KMS-11 (cell line): Measurements from ENCODE around the gene DPPA4.
"Not testable (repeated sequence)": the region's sequence is repeated elsewhere in the genome, so short reads cannot be mapped to it uniquely, and the experiment has no call there.

ENCODE experiments used
- H2AFZ ChIP-seq: fragments of 200-600 bp; sonication (generic); 2 replicates; pipeline ENCODE4 v1.6.1; 2016; ENCODE audit warnings: antibody characterized with exemption, mixed run types, low read depth
- H3K27ac ChIP-seq: fragments of 200-600 bp; sonication (generic); 2 replicates; pipeline ENCODE4 v1.6.1; 2016; ENCODE audit warnings: mild to moderate bottlenecking, mixed run types
- H3K27me3 ChIP-seq: fragments of 200-600 bp; sonication (generic); 2 replicates; pipeline ENCODE4 v1.6.1; 2017; ENCODE audit warnings: mild to moderate bottlenecking, low read depth, mixed run types, moderate library complexity; ENCODE audit not compliant: insufficient read depth
- H3K36me3 ChIP-seq: fragments of 200-600 bp; sonication (generic); 2 replicates; pipeline ENCODE4 v1.6.1; 2017; ENCODE audit warnings: mild to moderate bottlenecking, mixed run types; ENCODE audit not compliant: insufficient read depth
- H3K4me1 ChIP-seq: fragments of 200-600 bp; sonication (generic); 2 replicates; pipeline ENCODE4 v1.6.1; 2016; ENCODE audit warnings: mild to moderate bottlenecking, low read depth, mixed run types; ENCODE audit not compliant: poor library complexity, severe bottlenecking
- H3K4me2 ChIP-seq: fragments of 200-600 bp; sonication (generic); 2 replicates; pipeline ENCODE4 v1.7.0; 2016; ENCODE audit warnings: mild to moderate bottlenecking, mixed run types
- H3K4me3 ChIP-seq: fragments of 200-600 bp; sonication (generic); IDR thresholded peaks from 2 replicates; pipeline ENCODE4 v1.6.1; 2017; ENCODE audit warnings: low read depth, low read length, mixed read lengths; ENCODE audit not compliant: insufficient read depth
- H3K79me2 ChIP-seq: fragments of 200-600 bp; sonication (generic); 2 replicates; pipeline ENCODE4 v1.6.1; 2016; ENCODE audit warnings: low read depth, mixed run types; ENCODE audit not compliant: insufficient read depth
- H3K9ac ChIP-seq: fragments of 200-600 bp; sonication (generic); 2 replicates; pipeline ENCODE4 v1.6.1; 2016; ENCODE audit warnings: mild to moderate bottlenecking, mixed run types
- H4K20me1 ChIP-seq: fragments of 200-600 bp; sonication (generic); 2 replicates; pipeline ENCODE4 v1.6.1; 2016; ENCODE audit warnings: mild to moderate bottlenecking, mixed run types; ENCODE audit not compliant: insufficient read depth
- TF ChIP-seq, protein P1 (sequence below): fragments of 200-600 bp; sonication (generic); conservative IDR thresholded peaks from 2 replicates; pipeline ENCODE4 v1.6.1; 2017; ENCODE audit warnings: low read depth, mild to moderate bottlenecking, antibody characterized with exemption, low read length, moderate library complexity, mixed read lengths

DPPA4 gene

DNA sequence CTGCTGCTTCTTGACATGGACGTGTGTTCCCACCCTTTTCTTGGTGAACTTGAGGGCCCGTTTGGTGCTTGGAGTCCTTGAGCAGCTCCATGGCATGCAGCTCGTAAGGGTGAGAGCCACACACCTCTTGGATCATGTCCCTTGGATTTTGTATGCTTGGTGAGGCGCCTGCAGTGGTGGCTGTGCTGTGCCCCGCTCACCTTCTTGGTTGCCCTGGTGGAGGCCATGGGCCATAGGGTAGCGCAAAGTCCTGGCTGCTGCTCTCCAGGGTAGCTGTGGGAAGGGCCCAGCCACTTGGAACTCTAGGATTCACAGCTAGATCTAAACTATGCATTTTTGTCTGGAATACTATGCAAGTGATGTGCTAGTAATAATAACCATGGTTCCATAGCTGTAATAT, 26.7 kb upstream of the DPPA4 start:
- Histone ChIP-seq H3K27ac (no peak overlapping the region), H3K36me3 (no peaks in the 10 kb centered on the region), H3K4me1 (no peaks in the 10 kb centered on the region), H4K20me1 (no peaks in the 10 kb centered on the region), H3K9ac (no peak overlapping the region), H3K4me2 (no peak overlapping the region), H2AFZ (no peak overlapping the region), H3K4me3 (no peak overlapping the region), H3K27me3 (no peaks in the 10 kb centered on the region), H3K79me2 (no peaks in the 10 kb centered on the region)
- TF ChIP-seq, protein P1, sequence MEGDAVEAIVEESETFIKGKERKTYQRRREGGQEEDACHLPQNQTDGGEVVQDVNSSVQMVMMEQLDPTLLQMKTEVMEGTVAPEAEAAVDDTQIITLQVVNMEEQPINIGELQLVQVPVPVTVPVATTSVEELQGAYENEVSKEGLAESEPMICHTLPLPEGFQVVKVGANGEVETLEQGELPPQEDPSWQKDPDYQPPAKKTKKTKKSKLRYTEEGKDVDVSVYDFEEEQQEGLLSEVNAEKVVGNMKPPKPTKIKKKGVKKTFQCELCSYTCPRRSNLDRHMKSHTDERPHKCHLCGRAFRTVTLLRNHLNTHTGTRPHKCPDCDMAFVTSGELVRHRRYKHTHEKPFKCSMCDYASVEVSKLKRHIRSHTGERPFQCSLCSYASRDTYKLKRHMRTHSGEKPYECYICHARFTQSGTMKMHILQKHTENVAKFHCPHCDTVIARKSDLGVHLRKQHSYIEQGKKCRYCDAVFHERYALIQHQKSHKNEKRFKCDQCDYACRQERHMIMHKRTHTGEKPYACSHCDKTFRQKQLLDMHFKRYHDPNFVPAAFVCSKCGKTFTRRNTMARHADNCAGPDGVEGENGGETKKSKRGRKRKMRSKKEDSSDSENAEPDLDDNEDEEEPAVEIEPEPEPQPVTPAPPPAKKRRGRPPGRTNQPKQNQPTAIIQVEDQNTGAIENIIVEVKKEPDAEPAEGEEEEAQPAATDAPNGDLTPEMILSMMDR = no peak

- Histone ChIP-seq H3K4me2 (no peak overlapping the region), H4K20me1 (no peaks in the 10 kb centered on the region), H3K9ac (no peak overlapping the region), H3K4me1 (no peaks in the 10 kb centered on the region), H3K79me2 (no peaks in the 10 kb centered on the region), H3K27me3 (no peaks in the 10 kb centered on the region), H3K27ac (no peak overlapping the region), H2AFZ (no peak overlapping the region), H3K4me3 (no peak overlapping the region), H3K36me3 (no peaks in the 10 kb centered on the region)
- TF ChIP-seq, protein P1 = no peak
Observed at GRCh38 chr3:109363634-109364033, 26.3 kb upstream of the DPPA4 start.

- TF ChIP-seq, protein P1 = no peak
- H2AFZ ChIP-seq = no peak overlapping the region
Observed at GRCh38 chr3:109362823-109363222, 25.5 kb upstream of the DPPA4 start.

DNA sequence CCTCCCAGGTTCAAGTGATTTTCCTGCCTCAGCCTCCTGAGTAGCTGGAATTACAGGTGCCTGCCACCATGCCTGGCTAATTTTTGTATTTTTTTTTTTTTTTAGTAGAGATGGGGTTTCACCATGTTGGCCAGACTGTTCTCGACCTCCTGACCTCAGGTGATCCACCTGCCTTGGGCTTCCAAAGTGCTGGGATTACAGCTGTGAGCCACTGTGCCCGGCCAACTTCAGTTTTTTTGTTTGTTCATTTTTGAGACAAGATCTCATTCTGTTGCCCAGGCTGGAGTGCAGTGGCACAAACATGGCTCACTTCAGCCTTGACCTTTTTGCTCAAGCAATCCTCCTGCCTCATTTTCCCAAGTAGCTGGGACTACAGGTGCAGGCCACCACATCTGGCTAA, 21.5 kb upstream of the DPPA4 start:
- H3K79me2 ChIP-seq, H3K27me3 ChIP-seq, H3K4me1 ChIP-seq, H2AFZ ChIP-seq, H3K4me2 ChIP-seq, H4K20me1 ChIP-seq, H3K36me3 ChIP-seq, H3K4me3 ChIP-seq, H3K9ac ChIP-seq, H3K27ac ChIP-seq: not testable (repeated sequence)

More at GRCh38 chr3:109362823-109363222, 25.5 kb upstream of the DPPA4 start:
- Histone ChIP-seq H3K4me2 (no peak overlapping the region), H3K27ac (no peak overlapping the region), H4K20me1 (no peaks in the 10 kb centered on the region), H3K36me3 (no peaks in the 10 kb centered on the region), H3K4me1 (no peaks in the 10 kb centered on the region), H3K79me2 (no peaks in the 10 kb centered on the region), H3K4me3 (no peak overlapping the region), H3K9ac (no peak overlapping the region), H3K27me3 (no peaks in the 10 kb centered on the region)

- Histone ChIP-seq H3K27me3 (no peaks in the 10 kb centered on the region), H3K4me2 (no peak overlapping the region), H3K9ac (no peak overlapping the region), H3K36me3 (no peaks in the 10 kb centered on the region), H2AFZ (no peak overlapping the region), H3K4me3 (no peak overlapping the region), H3K4me1 (no peaks in the 10 kb centered on the region), H4K20me1 (no peaks in the 10 kb centered on the region), H3K27ac (no peak overlapping the region), H3K79me2 (no peaks in the 10 kb centered on the region)
- TF ChIP-seq, protein P1 = no peak
Observed at GRCh38 chr3:109356442-109357155, 19.3 kb upstream of the DPPA4 start.
